Endometrial microvascular endothelial cells (primary cell): ENCODE data around the gene OSTM1. TPM values are rescaled to one million over a fixed set of nuclear protein-coding genes. Genes with fewer than 3 reads are reported as not detected.

Experiments
- total RNA-seq: library from RNA; depleted of rRNA; stranded (reverse); fragments of >200 nt; gene quantifications from one replicate; pipeline ENCODE4 v1.2.3, GENCODE V29; 2015; ENCODE audit errors: inconsistent ontology term

The OSTM1 gene
- total RNA-seq, 1 donor from 2014 or later, result 18.2 TPM

Other genes with a start within 250 kb of the OSTM1 start
- 15.5 TPM for gene SEC63, start 116.5 kb downstream of the OSTM1 start, total RNA-seq
- gene NR2E1, start 91.3 kb upstream of the OSTM1 start, total RNA-seq, result not detected
- 212 TPM for gene SNX3, start 186.3 kb upstream of the OSTM1 start, total RNA-seq
- 5.9 TPM for gene AFG1L, start 220.3 kb upstream of the OSTM1 start, total RNA-seq